DMS153 treated with DMSO at 0.1 percent for 48 hours (cell line): ENCODE measurements around the gene AARS1.
"Not testable (repeated sequence)": the region's sequence is repeated elsewhere in the genome, so short reads cannot be mapped to it uniquely, and the experiment has no call there.

Experiments used
- DNase-seq: peaks from one replicate; lab custom pipeline; 2025; ENCODE audit not compliant: unreplicated experiment; lab: John Stamatoyannopoulos, UW

Gene AARS1

DNA sequence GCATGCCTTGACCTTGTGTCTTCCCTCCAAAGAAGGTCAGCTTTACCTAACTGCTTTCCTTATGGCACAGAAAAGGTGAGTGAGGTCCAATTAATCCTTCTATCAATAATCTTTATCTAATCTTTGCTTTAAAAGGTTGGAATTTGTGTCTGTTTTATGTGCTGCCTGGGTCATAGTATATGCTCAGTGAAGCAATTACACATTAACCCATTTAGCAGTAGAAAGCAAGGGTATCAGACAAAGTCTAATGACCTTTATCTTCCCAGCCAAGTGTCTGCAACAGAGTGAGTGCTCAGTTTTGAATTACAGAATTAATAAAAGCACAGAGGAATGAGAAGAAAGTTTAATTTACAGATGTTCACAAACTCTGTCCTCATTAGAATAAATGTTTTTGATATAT is 63.3 kb downstream of the AARS1 start:
- not testable (repeated sequence) for DNase-seq

DNA sequence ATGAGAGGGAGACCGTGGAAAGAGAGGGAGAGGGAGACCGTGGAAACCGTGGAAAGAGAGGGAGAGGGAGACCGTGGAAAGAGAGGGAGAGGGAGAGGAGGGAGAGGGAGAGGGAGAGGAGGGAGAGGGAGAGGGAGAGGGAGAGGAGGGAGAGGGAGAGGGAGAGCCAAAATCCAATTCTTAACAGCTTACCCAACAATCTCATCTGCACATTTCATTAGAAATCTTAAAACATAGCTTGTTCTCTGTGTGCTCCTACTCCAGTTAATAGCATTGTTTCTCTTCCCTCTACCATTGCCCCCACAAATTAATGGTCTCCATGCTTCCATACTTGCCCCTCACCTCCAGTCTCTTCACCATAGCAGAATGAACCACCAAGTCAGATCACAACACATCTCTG is 63.9 kb downstream of the AARS1 start:
- not testable (repeated sequence) for DNase-seq

DNA sequence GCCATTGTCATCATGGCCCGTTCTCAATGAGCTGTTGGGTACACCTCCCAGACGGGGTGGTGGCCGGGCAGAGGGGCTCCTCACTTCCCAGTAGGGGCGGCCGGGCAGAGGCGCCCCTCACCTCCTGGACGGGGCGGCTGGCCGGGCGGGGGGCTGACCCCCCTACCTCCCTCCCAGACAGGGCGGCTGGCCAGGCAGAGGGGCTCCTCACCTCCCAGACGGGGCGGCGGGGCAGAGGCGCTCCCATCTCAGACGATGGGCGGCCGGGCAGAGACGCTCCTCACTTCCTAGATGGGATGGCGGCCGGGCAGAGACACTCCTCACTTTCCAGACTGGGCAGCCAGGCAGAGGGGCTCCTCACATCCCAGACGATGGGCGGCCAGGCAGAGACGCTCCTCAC is 64.7 kb downstream of the AARS1 start:
- DNase-seq = not testable (repeated sequence)

DNA sequence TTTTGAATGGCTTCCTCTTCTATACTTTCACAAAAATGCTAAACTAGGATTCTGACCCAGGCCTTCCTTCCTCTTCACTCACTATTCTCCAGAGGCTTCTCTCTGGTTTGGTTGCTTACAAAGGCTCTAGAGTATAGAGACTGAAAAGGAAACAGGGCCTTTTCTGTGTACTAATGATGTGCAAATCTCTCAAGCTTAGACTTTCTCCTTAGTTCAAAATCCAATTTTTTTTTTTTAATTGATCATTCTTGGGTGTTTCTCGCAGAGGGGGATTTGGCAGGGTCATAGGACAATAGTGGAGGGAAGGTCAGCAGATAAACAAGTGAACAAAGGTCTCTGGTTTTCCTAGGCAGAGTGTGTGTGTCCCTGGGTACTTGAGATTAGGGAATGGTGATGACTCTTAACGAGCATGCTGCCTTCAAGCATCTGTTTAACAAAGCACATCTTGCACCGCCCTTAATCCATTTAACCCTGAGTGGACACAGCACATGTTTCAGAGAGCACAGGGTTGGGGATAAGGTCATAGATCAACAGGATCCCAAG is 65.3 kb downstream of the AARS1 start:
- not testable (repeated sequence) for DNase-seq

DNA sequence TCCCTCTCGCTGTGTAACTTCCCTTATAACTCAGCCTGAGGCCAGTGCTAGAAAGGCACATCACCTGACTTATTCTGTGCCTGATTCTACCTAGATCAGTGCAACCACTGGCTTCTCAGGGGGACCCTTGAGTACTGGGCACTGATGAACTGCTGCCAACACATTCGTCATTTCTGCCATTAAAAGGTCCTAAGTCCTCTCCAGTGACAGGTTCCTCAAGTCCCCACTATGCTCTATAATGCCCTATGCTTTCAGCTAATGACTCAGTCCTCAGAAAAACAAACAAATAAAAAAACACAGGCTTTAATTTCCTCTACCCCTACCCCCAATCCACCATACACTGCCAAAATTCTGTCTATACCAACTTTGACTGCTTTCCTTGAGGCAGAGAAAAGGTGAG is 66.1 kb downstream of the AARS1 start:
- not testable (repeated sequence) for DNase-seq

DNA sequence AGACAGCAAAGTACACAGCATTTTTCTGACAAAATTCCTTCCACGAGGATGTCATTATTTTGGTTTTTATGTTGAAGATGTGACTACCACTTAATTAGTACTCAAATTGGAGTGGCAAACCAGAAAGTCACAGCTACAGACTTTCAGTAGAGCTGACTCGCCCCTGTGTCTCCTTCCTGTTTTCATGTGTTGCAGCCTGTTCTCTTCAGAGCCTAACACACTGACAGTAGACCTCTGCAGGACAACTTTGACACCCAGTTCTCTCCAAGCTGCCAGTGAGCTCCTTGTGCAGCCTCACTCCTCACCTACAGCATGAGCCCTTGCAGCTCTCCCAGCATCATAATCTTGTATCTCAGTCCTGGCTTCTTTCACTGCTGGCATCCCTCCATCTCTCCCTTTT is 66.7 kb downstream of the AARS1 start:
- not testable (repeated sequence) for DNase-seq

DNA sequence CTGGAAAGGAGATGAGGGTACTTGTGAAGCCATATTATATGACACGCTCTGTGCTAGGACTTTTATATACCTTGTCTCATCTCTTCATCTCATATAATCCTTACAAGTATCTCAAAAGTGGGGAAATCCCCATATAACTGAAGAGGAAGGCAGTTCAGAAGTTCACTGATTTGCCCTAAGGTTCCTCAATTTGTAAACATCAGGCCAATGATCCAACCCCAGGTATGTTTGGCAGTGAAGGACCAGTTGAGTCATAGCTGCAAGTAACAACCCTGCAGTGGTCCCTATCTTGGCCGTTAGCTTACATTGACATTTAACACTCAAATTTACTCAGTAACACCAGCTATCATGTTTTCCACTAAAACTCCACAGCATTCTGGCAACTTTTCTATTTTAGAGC is 70.7 kb downstream of the AARS1 start:
- DNase-seq = not testable (repeated sequence)

DNA sequence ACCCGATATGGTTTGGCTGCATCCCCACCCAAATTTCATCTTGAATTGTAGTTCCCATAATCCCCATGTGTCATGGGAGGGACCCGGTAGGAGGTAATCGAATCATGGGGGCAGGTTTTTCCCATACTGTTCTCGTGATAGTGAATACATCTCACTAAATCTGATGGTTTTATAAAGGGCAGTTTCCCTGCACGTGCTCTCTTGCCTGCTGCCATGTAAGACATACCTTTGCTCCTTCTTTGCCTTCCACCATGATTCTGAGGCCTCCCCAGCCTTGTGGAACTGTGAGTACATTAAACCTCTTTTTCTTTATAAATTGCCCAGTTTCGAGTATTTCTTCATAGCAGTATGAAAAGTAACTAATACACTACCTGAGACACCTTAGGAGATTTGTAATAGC is 82.9 kb downstream of the AARS1 start:
- DNase-seq = not testable (repeated sequence)

DNA sequence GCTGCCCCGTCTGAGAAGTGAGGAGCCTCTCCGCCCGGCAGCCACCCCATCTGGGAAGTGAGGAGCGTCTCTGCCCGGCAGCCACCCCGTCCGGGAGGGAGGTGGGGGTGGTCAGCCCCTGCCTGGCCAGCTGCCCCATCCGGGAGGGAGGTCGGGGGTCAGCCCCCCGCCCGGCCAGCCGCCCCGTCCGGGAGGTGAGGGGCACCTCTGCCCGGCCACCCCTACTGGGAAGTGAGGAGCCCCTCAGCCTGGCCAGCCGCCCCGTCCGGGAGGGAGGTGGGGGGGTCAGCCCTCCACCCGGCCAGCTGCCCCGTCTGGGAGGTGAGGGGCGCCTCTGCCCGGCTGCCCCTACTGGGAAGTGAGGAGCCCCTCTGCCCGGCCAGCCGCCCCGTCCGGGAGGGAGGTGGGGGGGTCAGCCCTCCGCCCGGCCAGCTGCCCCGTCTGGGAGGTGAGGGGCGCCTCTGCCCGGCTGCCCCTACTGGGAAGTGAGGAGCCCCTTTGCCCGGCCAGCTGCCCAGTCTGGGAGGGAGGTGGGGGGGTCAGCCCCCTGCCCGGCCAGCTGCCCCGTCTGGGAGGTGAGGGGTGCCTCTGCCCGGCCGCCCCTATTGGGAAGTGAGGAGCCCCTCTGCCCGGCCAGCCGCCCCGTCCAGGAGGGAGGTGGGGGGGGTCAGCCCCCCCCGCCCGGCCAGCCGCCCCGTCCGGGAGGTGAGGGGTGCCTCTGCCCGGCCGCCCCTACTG is 84.5 kb downstream of the AARS1 start:
- not testable (repeated sequence) for DNase-seq

DNA sequence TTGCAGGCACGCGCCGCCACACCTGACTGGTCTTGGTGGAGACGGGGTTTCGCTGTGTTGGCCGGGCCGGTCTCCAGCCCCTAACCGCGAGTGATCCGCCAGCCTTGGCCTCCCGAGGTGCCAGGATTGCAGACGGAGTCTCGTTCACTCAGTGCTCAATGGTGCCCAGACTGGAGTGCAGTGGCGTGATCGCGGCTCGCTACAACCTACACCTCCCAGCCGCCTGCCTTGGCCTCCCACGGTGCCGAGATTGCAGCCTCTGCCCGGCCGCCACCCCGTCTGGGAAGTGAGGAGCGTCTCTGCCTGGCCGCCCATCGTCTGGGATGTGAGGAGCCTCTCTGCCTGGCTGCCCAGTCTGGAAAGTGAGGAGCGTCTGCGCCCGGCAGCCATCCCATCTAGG is 85.3 kb downstream of the AARS1 start:
- DNase-seq = not testable (repeated sequence)

DNA sequence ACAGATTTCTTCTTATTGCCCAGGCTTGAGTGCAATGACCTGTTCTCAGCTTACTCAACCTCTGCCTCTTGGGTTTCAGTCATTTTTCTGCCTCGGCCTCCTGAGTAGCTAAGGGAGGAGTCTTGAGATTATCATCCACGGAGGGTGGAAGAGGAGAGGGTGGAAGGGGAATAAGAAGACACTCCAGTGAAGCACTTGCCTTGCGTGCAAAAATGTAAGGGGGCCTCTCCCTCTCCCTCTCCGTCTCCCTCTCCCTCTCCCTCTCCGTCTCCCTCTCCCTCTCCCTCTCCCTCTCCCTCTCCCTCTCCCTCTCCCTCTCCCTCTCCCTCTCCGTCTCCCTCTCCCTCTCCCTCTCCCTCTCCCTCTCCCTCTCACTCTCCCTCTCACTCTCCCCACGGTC is 85.8 kb downstream of the AARS1 start:
- DNase-seq = not testable (repeated sequence)
